ENCODE measurements around the gene CEBPB.

GRCh38 chr20:50238081-50238800 lies 47.6 kb downstream of the CEBPB start:
- no peak for TF ChIP-seq CTCF (IDR thresholded peaks at IDR 0.05)
- TF ChIP-seq POLR2A (IDR thresholded peaks at IDR 0.05), result no peak
